ENCODE results near the gene GNG7. TPM values are rescaled to one million over a fixed set of nuclear protein-coding genes. Genes with fewer than 3 reads are reported as not detected.
"Not testable (repeated sequence)": the region's sequence is repeated elsewhere in the genome, so short reads cannot be mapped to it uniquely, and the experiment has no call there.

The GNG7 gene
- total RNA-seq, 1 donor from 2014 or later: 1.8 TPM

DNA sequence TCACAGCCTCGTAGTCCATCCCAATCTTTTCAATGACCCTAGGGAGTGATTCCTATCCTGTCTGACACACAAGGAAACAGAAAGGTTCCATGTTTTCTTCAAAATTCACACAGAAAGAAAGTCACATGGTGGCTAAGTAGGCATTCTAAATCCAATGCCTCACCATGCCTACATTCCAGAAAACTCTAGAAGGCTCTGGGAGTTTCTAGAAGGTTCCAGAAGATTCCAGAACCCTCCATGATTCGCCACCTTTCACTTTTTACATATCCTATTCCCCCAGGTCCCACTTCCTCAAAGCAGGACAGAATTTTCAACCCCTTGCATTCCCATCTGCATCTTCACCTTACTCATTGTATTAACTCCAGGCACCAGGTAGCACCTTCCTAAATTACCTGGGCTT, 23.1 kb downstream of the GNG7 start:
- Mint-ChIP-seq H3K4me1 (ENCODE audit: low read depth, unreplicated experiment) (no peaks in the 10 kb centered on the region), H3K27ac (ENCODE audit: unreplicated experiment) (no peak overlapping the region), H3K36me3 (ENCODE audit: low read depth, unreplicated experiment) (peaks cover 9% of the 10 kb centered on the region), H3K4me3 (ENCODE audit: unreplicated experiment) (no peak overlapping the region), H3K27me3 (ENCODE audit: low read depth, unreplicated experiment) (peaks cover 27% of the 10 kb centered on the region), H3K9me3 (ENCODE audit: unreplicated experiment) (peaks cover 7% of the 10 kb centered on the region)
- H3K36me3 ChIP-seq (ENCODE audit: insufficient read depth, low read length): no peaks in the 10 kb centered on the region
- H3K27me3 ChIP-seq (ENCODE audit: insufficient read depth, low read length): peaks cover 17% of the 10 kb centered on the region
- H3K4me3 ChIP-seq (ENCODE audit: insufficient read depth, low read depth, low read length): no peak overlapping the region
- no peaks in the 10 kb centered on the region for H4K20me1 ChIP-seq (ENCODE audit: insufficient read depth, low read length)
- H3K4me2 ChIP-seq (ENCODE audit: low read length): no peak overlapping the region
- no peaks in the 10 kb centered on the region for H3K4me1 ChIP-seq (ENCODE audit: insufficient read depth, low read length)
- DNase-seq (ENCODE audit: low read depth): no peak
- TF ChIP-seq EZH2 (IDR thresholded peaks at IDR 0.05; ENCODE audit: insufficient read depth, low read length): no peak
- TF ChIP-seq, protein P1, sequence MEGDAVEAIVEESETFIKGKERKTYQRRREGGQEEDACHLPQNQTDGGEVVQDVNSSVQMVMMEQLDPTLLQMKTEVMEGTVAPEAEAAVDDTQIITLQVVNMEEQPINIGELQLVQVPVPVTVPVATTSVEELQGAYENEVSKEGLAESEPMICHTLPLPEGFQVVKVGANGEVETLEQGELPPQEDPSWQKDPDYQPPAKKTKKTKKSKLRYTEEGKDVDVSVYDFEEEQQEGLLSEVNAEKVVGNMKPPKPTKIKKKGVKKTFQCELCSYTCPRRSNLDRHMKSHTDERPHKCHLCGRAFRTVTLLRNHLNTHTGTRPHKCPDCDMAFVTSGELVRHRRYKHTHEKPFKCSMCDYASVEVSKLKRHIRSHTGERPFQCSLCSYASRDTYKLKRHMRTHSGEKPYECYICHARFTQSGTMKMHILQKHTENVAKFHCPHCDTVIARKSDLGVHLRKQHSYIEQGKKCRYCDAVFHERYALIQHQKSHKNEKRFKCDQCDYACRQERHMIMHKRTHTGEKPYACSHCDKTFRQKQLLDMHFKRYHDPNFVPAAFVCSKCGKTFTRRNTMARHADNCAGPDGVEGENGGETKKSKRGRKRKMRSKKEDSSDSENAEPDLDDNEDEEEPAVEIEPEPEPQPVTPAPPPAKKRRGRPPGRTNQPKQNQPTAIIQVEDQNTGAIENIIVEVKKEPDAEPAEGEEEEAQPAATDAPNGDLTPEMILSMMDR (IDR thresholded peaks at IDR 0.05; ENCODE audit: insufficient read depth, low read depth, low read length): no peak
- no peak for FAIRE-seq
- H3K79me2 ChIP-seq (ENCODE audit: insufficient read depth, low read length): no peaks in the 10 kb centered on the region
- H3K9ac ChIP-seq (ENCODE audit: low read length): no peak overlapping the region
- H3K9me3 ChIP-seq (ENCODE audit: insufficient read depth, low read depth, low read length): no peaks in the 10 kb centered on the region
- no peak overlapping the region for H2AFZ ChIP-seq (ENCODE audit: low read depth, low read length)
- no peak overlapping the region for H3K27ac ChIP-seq (ENCODE audit: low read depth, low read length)

DNA sequence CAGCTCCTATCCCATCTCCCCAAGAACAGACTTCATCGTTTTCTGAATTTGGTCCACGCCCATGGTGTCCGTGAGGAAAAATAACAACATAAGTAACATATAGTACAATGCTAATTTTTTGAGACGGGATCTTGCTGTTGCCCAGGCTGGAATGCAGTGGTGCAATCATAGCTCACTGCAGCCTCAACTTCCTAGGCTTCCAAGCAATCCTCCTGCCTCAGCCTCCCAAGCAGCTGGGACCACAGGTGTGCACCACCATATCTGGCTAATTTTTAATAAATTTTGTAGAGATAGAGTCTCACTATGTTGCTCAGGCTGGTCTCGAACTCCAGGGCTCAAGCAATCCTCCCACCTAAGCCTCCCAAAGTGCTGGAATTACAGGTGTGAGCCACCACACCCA, 23.5 kb downstream of the GNG7 start:
- not testable (repeated sequence) for H3K4me1 ChIP-seq (ENCODE audit: insufficient read depth, low read length); H3K9ac ChIP-seq (ENCODE audit: low read length); H3K4me3 Mint-ChIP-seq (ENCODE audit: unreplicated experiment); H3K27ac ChIP-seq (ENCODE audit: low read depth, low read length); H3K36me3 Mint-ChIP-seq (ENCODE audit: low read depth, unreplicated experiment); H3K4me1 Mint-ChIP-seq (ENCODE audit: low read depth, unreplicated experiment); FAIRE-seq; H2AFZ ChIP-seq (ENCODE audit: low read depth, low read length); DNase-seq (ENCODE audit: low read depth); H3K4me2 ChIP-seq (ENCODE audit: low read length); H3K9me3 ChIP-seq (ENCODE audit: insufficient read depth, low read depth, low read length); H4K20me1 ChIP-seq (ENCODE audit: insufficient read depth, low read length); H3K9me3 Mint-ChIP-seq (ENCODE audit: unreplicated experiment); H3K4me3 ChIP-seq (ENCODE audit: insufficient read depth, low read depth, low read length); H3K27ac Mint-ChIP-seq (ENCODE audit: unreplicated experiment); H3K36me3 ChIP-seq (ENCODE audit: insufficient read depth, low read length); H3K79me2 ChIP-seq (ENCODE audit: insufficient read depth, low read length)
- peaks cover 27% of the 10 kb centered on the region for H3K27me3 Mint-ChIP-seq (ENCODE audit: low read depth, unreplicated experiment)
- H3K27me3 ChIP-seq (ENCODE audit: insufficient read depth, low read length): peaks cover 20% of the 10 kb centered on the region

DNA sequence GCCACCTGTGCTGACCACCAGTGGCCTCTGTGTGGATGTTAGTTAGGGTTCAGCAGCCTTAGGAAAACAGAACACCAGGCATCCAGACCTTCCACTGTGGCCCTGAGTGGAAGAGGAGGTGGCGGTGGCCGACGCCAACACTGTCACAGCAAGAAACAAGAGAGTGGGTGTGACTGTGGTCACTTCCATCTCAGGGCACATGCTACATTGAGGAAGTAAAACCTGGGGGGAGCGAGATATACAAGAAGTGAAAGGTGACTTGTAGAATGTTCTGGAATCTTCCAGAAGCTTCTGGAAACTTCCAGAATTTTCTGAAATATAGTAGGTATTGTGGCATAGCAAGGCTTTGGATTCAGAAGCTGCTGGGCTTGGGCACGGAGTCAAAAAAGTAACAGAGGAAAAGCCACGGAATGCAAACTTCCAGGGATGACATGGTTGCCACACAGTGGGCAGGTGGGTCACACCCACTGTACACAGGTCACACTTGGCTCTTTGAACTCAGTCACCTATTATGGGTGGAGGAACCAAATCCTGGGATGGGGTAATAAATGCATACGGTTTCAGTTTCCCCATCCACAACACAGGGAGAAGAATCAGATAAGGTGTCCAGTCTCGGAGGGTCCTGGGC, 24.3 kb downstream of the GNG7 start:
- DNase-seq (ENCODE audit: low read depth): no peak
- Histone ChIP-seq H3K27ac (ENCODE audit: low read depth, low read length) (no peak overlapping the region), H3K79me2 (ENCODE audit: insufficient read depth, low read length) (no peaks in the 10 kb centered on the region), H4K20me1 (ENCODE audit: insufficient read depth, low read length) (no peaks in the 10 kb centered on the region), H3K9ac (ENCODE audit: low read length) (no peak overlapping the region), H3K27me3 (ENCODE audit: insufficient read depth, low read length) (peaks cover 22% of the 10 kb centered on the region), H3K36me3 (ENCODE audit: insufficient read depth, low read length) (no peaks in the 10 kb centered on the region), H3K4me3 (ENCODE audit: insufficient read depth, low read depth, low read length) (no peak overlapping the region), H2AFZ (ENCODE audit: low read depth, low read length) (no peak overlapping the region), H3K4me1 (ENCODE audit: insufficient read depth, low read length) (no peaks in the 10 kb centered on the region), H3K9me3 (ENCODE audit: insufficient read depth, low read depth, low read length) (no peaks in the 10 kb centered on the region), H3K4me2 (ENCODE audit: low read length) (no peak overlapping the region)
- H3K4me3 Mint-ChIP-seq (ENCODE audit: unreplicated experiment): no peak overlapping the region
- H3K36me3 Mint-ChIP-seq (ENCODE audit: low read depth, unreplicated experiment): peaks cover 7% of the 10 kb centered on the region
- no peak for TF ChIP-seq EZH2 (IDR thresholded peaks at IDR 0.05; ENCODE audit: insufficient read depth, low read length)
- TF ChIP-seq, protein P1 (IDR thresholded peaks at IDR 0.05; ENCODE audit: insufficient read depth, low read depth, low read length): no peak
- no peaks in the 10 kb centered on the region for H3K4me1 Mint-ChIP-seq (ENCODE audit: low read depth, unreplicated experiment)
- H3K27ac Mint-ChIP-seq (ENCODE audit: unreplicated experiment): no peak overlapping the region
- H3K9me3 Mint-ChIP-seq (ENCODE audit: unreplicated experiment): peaks cover 7% of the 10 kb centered on the region
- peaks cover 24% of the 10 kb centered on the region for H3K27me3 Mint-ChIP-seq (ENCODE audit: low read depth, unreplicated experiment)
- no peak for FAIRE-seq

All from astrocyte (in vitro differentiated cells and primary cell).